Measurements from ENCODE around the gene PLCD4.

DNA sequence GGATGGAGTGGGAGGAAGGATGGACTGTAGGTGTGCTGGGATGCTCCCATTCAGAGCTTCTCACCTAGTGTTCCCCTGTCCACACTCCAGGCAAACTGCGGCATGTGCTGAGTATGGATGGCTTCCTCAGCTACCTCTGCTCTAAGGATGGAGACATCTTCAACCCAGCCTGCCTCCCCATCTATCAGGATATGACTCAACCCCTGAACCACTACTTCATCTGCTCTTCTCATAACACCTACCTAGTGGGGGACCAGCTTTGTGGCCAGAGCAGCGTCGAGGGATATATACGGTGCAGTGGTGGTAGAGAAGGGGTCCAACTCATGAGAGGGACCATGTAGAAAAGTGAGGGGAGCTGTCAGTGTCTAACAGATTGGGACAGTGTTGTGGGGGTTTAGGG is 20.2 kb downstream of the PLCD4 start:
- TF ChIP-seq CTCF (IDR thresholded peaks at IDR 0.05): no peak
- no peak for TF ChIP-seq POLR2A (IDR thresholded peaks at IDR 0.05)

Data from lower leg skin (tissue), 3 donors.